HL-60 (cell line): ENCODE measurements around the gene SLC13A2.

Experiments used
- DNase-seq, 2 experiments: peaks; one replicate each; pipeline ENCODE4 v3.0.0-alpha.2; 2010 to 2020; ENCODE audit warnings: low read depth in 1 of 2, low spot score in 1 of 2
- H3K27ac ChIP-seq: fragments of 250-450 bp; sonication (Bioruptor Pico); replicated peaks from 2 replicates; pipeline ENCODE4 v1.5.1; 2020; ENCODE audit warnings: mild to moderate bottlenecking, moderate library complexity
- H3K27me3 ChIP-seq: fragments of 250-450 bp; sonication (Bioruptor Pico); 2 replicates; pipeline ENCODE4 v1.5.1; 2021; ENCODE audit warnings: mild to moderate bottlenecking, moderate library complexity; ENCODE audit not compliant: insufficient read depth, poor library complexity, severe bottlenecking
- H3K4me3 ChIP-seq: replicated peaks from 2 replicates; pipeline ENCODE4 v1.5.1; 2011; ENCODE audit warnings: mild to moderate bottlenecking, control low read depth, low read length; ENCODE audit not compliant: insufficient read depth
- GABPA ChIP-seq: IDR thresholded peaks from 2 replicates; pipeline ENCODE4 v1.6.1; 2012; ENCODE audit warnings: low read depth
- POLR2AphosphoS5 ChIP-seq: IDR thresholded peaks from 2 replicates; pipeline ENCODE4 v1.6.1; 2012; ENCODE audit warnings: low read depth
- SPI1 ChIP-seq: IDR thresholded peaks from 2 replicates; pipeline ENCODE4 v1.6.1; 2012; ENCODE audit warnings: low read depth, mild to moderate bottlenecking, borderline replicate concordance
- TF ChIP-seq, protein P1 (sequence below): IDR thresholded peaks from one replicate; pipeline ENCODE4 v1.5.1; 2011; ENCODE audit warnings: low read length, control low read depth, inconsistent platforms; ENCODE audit not compliant: insufficient read depth
- TF ChIP-seq, protein P2 (sequence below): IDR thresholded peaks from 2 replicates; pipeline ENCODE4 v1.6.1; 2012; ENCODE audit warnings: low read depth; ENCODE audit not compliant: insufficient replicate concordance

SLC13A2 gene

DNA sequence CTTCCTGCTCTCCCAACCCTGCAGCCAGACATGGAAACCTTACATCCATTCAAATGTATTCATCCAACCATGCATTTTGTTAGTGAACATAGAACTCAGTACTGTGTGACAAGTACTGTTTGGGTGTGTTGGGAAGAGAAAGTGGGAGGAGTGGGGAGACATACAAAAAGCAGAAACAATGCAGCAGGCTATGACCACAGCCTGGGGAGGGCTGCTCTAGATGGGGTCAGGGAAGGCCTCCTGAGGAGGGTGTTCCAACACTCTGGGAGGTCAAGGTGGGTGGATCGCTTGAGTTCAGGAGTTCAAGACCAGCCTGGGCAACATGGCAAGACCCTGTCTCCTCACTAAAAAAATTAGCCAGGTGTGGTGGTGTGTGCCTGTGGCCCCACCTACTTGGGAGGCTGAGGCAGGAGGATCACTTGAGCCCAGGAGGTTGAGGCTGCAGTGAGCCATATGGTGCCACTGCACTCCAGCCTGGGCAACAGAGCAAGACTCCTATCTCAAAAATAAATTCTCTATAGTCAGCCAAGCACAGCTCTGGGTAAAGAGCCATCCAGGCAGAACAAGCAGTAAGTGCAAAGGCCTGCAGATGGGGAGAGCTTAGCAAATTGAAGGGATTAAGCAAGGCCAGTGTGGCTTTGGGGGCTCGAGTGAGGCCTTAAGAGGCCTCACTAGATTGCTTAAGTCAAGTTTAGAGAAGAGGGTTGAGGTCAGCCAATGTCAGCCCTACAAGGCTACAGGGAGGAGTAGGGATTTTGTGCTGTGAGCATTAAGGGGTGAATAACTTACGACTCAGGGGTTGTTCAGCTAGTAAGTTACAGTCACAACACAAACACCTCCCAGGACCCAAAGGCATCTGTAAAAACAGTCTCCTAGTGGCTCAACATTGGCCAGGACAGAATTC is 5.5 kb downstream of the SLC13A2 start:
- peak in 1 of 2 experiments; percentile 18 for DNase-seq
- TF ChIP-seq, protein P1, sequence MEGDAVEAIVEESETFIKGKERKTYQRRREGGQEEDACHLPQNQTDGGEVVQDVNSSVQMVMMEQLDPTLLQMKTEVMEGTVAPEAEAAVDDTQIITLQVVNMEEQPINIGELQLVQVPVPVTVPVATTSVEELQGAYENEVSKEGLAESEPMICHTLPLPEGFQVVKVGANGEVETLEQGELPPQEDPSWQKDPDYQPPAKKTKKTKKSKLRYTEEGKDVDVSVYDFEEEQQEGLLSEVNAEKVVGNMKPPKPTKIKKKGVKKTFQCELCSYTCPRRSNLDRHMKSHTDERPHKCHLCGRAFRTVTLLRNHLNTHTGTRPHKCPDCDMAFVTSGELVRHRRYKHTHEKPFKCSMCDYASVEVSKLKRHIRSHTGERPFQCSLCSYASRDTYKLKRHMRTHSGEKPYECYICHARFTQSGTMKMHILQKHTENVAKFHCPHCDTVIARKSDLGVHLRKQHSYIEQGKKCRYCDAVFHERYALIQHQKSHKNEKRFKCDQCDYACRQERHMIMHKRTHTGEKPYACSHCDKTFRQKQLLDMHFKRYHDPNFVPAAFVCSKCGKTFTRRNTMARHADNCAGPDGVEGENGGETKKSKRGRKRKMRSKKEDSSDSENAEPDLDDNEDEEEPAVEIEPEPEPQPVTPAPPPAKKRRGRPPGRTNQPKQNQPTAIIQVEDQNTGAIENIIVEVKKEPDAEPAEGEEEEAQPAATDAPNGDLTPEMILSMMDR: no peak
- Histone ChIP-seq H3K27me3 (peaks cover 3% of the 10 kb centered on the region), H3K4me3 (no peak overlapping the region), H3K27ac (no peak overlapping the region)

DNA sequence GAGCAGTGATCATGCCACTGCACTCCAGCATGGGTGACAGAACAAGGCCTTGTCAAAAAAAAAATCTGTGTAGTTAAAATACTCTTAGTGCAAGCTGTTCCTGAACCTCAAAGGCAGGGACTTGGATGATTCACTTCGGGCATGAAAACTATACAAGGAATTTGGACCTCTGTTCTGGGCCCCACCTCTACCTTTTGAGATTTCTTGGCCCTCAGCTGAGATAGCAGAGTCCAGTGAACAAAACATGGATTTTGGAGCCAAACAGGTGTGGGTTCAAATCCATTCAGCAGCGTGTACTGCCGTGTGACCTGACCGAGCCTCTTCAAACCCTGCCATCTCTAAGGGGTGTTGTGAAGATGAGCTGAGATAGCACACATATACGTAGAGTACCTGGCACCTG is 6.8 kb downstream of the SLC13A2 start:
- DNase-seq: no peak
- H3K4me3 ChIP-seq: no peak overlapping the region
- TF ChIP-seq POLR2AphosphoS5 (no peak), SPI1 (no peak), GABPA (no peak)
- TF ChIP-seq, protein P1: no peak
- TF ChIP-seq, protein P2, sequence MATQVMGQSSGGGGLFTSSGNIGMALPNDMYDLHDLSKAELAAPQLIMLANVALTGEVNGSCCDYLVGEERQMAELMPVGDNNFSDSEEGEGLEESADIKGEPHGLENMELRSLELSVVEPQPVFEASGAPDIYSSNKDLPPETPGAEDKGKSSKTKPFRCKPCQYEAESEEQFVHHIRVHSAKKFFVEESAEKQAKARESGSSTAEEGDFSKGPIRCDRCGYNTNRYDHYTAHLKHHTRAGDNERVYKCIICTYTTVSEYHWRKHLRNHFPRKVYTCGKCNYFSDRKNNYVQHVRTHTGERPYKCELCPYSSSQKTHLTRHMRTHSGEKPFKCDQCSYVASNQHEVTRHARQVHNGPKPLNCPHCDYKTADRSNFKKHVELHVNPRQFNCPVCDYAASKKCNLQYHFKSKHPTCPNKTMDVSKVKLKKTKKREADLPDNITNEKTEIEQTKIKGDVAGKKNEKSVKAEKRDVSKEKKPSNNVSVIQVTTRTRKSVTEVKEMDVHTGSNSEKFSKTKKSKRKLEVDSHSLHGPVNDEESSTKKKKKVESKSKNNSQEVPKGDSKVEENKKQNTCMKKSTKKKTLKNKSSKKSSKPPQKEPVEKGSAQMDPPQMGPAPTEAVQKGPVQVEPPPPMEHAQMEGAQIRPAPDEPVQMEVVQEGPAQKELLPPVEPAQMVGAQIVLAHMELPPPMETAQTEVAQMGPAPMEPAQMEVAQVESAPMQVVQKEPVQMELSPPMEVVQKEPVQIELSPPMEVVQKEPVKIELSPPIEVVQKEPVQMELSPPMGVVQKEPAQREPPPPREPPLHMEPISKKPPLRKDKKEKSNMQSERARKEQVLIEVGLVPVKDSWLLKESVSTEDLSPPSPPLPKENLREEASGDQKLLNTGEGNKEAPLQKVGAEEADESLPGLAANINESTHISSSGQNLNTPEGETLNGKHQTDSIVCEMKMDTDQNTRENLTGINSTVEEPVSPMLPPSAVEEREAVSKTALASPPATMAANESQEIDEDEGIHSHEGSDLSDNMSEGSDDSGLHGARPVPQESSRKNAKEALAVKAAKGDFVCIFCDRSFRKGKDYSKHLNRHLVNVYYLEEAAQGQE: no peak

DNA sequence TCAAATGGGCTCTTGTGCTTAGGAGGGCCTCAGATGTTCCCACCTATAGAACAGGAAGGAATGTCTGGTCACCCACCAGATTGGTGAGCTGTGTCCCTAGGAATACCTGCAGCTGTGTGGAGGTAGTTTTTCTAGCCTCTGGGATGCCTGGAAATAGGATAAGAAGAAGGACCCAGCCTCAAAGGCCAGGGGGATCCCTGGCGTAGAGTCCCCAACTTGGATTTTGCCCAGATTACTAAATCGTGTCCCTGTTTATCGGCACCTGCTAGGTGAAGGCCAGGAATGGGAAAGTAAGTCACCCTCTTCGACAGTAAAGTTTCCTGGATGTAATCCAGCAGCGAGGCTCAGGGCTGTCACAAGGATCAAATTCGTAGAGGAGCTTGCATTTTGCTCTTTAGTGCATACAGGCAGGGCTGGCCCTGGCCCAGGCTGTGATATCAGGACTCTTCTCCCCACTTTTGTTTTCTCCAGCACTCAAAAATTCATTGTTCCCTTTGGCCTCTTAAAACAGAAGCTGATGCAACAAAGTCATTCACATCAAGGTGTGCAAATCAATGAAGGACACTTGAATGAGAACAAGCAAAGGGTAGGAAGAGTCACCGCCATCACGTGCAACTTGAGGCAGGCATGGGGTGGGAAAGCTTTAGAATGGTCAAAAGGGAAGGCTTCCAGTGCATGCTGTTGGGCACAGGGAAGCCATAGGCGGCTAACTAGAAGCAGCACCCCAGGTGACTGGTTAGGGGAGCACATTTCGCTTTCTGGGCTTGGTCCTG is 7.5 kb downstream of the SLC13A2 start:
- H3K27ac ChIP-seq: no peak overlapping the region
- TF ChIP-seq, protein P1: no peak
- TF ChIP-seq SPI1 (no peak), POLR2AphosphoS5 (no peak), GABPA (no peak)
- TF ChIP-seq, protein P2: no peak
- DNase-seq: no peak
- no peaks in the 10 kb centered on the region for H3K27me3 ChIP-seq
- H3K4me3 ChIP-seq: no peak overlapping the region

More for the DNA sequence above, 6.8 kb downstream of the SLC13A2 start:
- Histone ChIP-seq H3K27me3 (peaks cover 2% of the 10 kb centered on the region), H3K27ac (no peak overlapping the region)
